ENCODE measurements around the gene ATPAF1. TPM values are rescaled to one million over a fixed set of nuclear protein-coding genes. Genes with fewer than 3 reads are reported as not detected.

The ATPAF1 gene
- total and polyA plus RNA-seq, 9 of the 15 experiments (the other 6 are each of a cell fraction or from before 2014, with no cell fraction given) = 6.3 to 56.2 (median 27.4) TPM

- ChIA-PET CTCF (ENCODE audit: low intra/inter-chr PET ratio) (no interaction called here), POLR2A (interaction anchor here (0.5 to 3.9 kb wide), 10 partner anchors 9 to 237 kb away, joined by 3 to 23 read pairs (median 4); partner anchors contain the start of gene MOB3C)
- Histone ChIP-seq H3K4me3 (no peak overlapping the region), H3K27me3 (ENCODE audit: control insufficient read depth in 2 of 2, insufficient read depth in 2 of 2, low read length in 2 of 2) (no peaks in the 10 kb centered on the region), H3K9ac (ENCODE audit: insufficient read depth in 1 of 2, low read depth in 2 of 2, low read length in 2 of 2) (no peak overlapping the region), H3K4me1 (replicated peaks in 1 of 2; ENCODE audit: control insufficient read depth in 2 of 2, insufficient read depth in 2 of 2, low read length in 2 of 2) (peaks cover 0 to 6% of the 10 kb centered on the region in 2 experiments; a peak in 2 of 5 replicates), H3K36me3 (ENCODE audit: control insufficient read depth, insufficient read depth, low read length) (peaks cover 18% of the 10 kb centered on the region), H3K9me1 (ENCODE audit: control insufficient read depth, insufficient read depth, low read length) (no peaks in the 10 kb centered on the region), H3K27ac (ENCODE audit: extremely low read depth, low read depth, low read length) (no peak overlapping the region), H3K4me2 (ENCODE audit: insufficient read depth, low read length) (no peak overlapping the region), H4K20me1 (replicated peaks; ENCODE audit: control insufficient read depth, insufficient read depth, low read length) (no peaks in the 10 kb centered on the region), H2AFZ (ENCODE audit: low read depth, low read length) (no peak overlapping the region), H3K79me2 (ENCODE audit: control insufficient read depth, insufficient read depth, low read length) (no peaks in the 10 kb centered on the region), H3K9me3 (replicated peaks; ENCODE audit: control insufficient read depth, insufficient read depth, low read depth, low read length) (no peaks in the 10 kb centered on the region)
- intact Hi-C loops (cut with micrococcal nuclease) = no loop called here
- ATAC-seq (peak; percentile 38; the same call in 2 of the 3 replicates), DNase-seq (ENCODE audit: extremely low read depth in 1 of 4, low spot score in 3 of 4) (no peak), FAIRE-seq (no peak)
- WGBS (ENCODE audit: insufficient coverage, low coverage, missing lambda C conversion rate) = 68% methylated on average over 2 of the region's 2 CpGs
- BruUV-seq (replicated peaks) = TSS peak; percentile 27
- in situ Hi-C loops (cut with MboI) = no loop called here
- TF ChIP-seq TAL1 (IDR thresholded peaks at IDR 0.05) = peak; percentile 51
- 0 out of 2 replicates have a peak, but pooled peaks have one; percentile 21 for TF ChIP-seq KLF16 (IDR thresholded peaks at IDR 0.05)
- no peak for TF ChIP-seq RBM14 (IDR thresholded peaks at IDR 0.05; ENCODE audit: borderline replicate concordance, insufficient read depth, low read depth, low read length)
- TF ChIP-seq DEAF1 (CRISPR knock-in tag; IDR thresholded peaks at IDR 0.05) = no peak
- peak; percentile 13; the same call in 1 of the 2 replicates for TF ChIP-seq TFAP4 (CRISPR knock-in tag; IDR thresholded peaks at IDR 0.05; ENCODE audit: borderline replicate concordance)
- TF ChIP-seq CBFA2T2 (conservative IDR thresholded peaks at IDR 0.05) = peak; percentile 40; the same call in 1 of the 2 replicates
- TF ChIP-seq LCOR (CRISPR knock-in tag; IDR thresholded peaks at IDR 0.05) = 0 out of 2 replicates have a peak, but pooled peaks have one; percentile 64
- peak; percentile 48; the same call in 1 of the 2 replicates for TF ChIP-seq EP300 (IDR thresholded peaks at IDR 0.05; ENCODE audit: low read length)
- TF ChIP-seq HMG20A (CRISPR knock-in tag; conservative IDR thresholded peaks at IDR 0.05) = no peak
- TF ChIP-seq MEIS2 (IDR thresholded peaks at IDR 0.05; ENCODE audit: partially characterized antibody) = peak; percentile 80
- no peak for TF ChIP-seq ID3 (CRISPR knock-in tag; IDR thresholded peaks at IDR 0.05)
- TF ChIP-seq ID3 (tag; IDR thresholded peaks at IDR 0.05) = peak; percentile 90
- no peak for TF ChIP-seq ZNF280B (CRISPR knock-in tag; IDR thresholded peaks at IDR 0.05)
- peak; percentile 89 for TF ChIP-seq TCF3 (CRISPR knock-in tag; IDR thresholded peaks at IDR 0.05)
- TF ChIP-seq CBFA2T3 (IDR thresholded peaks at IDR 0.05) = peak; percentile 71
- TF ChIP-seq NONO (IDR thresholded peaks at IDR 0.05; ENCODE audit: low read depth in 2 of 2, low read length in 1 of 2) = no peak
- TF ChIP-seq ARID1B (IDR thresholded peaks at IDR 0.05) = peak; percentile 61
- peak; percentile 40; the same call in 1 of the 2 replicates for TF ChIP-seq NCOR1 (IDR thresholded peaks at IDR 0.05)
- TF ChIP-seq RCOR1 (IDR thresholded peaks at IDR 0.05; ENCODE audit: borderline replicate concordance in 1 of 2, low read depth in 2 of 2, low read length in 2 of 2) = 0 out of 4 replicates have a peak, but pooled peaks of 1 of the 2 experiments have one; percentile 17
These were observed 33.0 kb downstream of the ATPAF1 start for GRCh38 chr1:46635205-46635604.

Data from K562 (cell line).